HG02884 (cell line): ENCODE data around the gene AAMP.
A peak's percentile ranks its signal among the peaks of the same experiment; 100 is the strongest.

Experiments used
- ATAC-seq: cut with Tn5 transposase; IDR thresholded peaks from one replicate; pipeline ENCODE4 v1.9.1; 2021; ENCODE audit warnings: mild to moderate bottlenecking, moderate library complexity; ENCODE audit not compliant: unreplicated experiment

Gene AAMP

GRCh38 chr2:218294430-218295022 lies 24.6 kb upstream of the AAMP start:
- no peak for ATAC-seq

GRCh38 chr2:218293715-218294429 lies 23.9 kb upstream of the AAMP start:
- no peak for ATAC-seq

- peak; percentile 68 for ATAC-seq
These were observed 22.4 kb upstream of the AAMP start, which contains the start of gene TMBIM1 for GRCh38 chr2:218292048-218293014. TSS of gene TMBIM1 (minus strand) at chr2:218292503. CDS start at chr2:218282141, 10,362 bp downstream.

- no peak for ATAC-seq
These were observed 21.5 kb upstream of the AAMP start for GRCh38 chr2:218291318-218292047.

GRCh38 chr2:218290316-218291261 lies 20.7 kb upstream of the AAMP start:
- ATAC-seq, result no peak

- ATAC-seq, result no peak
These were observed 19.8 kb upstream of the AAMP start for GRCh38 chr2:218289639-218290315.

- peak; percentile 51 for ATAC-seq
These were observed 16.9 kb upstream of the AAMP start for GRCh38 chr2:218286570-218287459.

GRCh38 chr2:218285604-218286003 lies 15.7 kb upstream of the AAMP start:
- no peak for ATAC-seq

GRCh38 chr2:218284106-218284811 lies 14.3 kb upstream of the AAMP start:
- peak; percentile 56 for ATAC-seq

- no peak for ATAC-seq
These were observed 12.4 kb upstream of the AAMP start for GRCh38 chr2:218282173-218282991.

GRCh38 chr2:218281449-218281848 lies 11.5 kb upstream of the AAMP start:
- ATAC-seq, result no peak

- no peak for ATAC-seq
These were observed 10.4 kb upstream of the AAMP start for GRCh38 chr2:218280260-218280870.

GRCh38 chr2:218278531-218279360 lies 8.8 kb upstream of the AAMP start:
- ATAC-seq, result no peak

GRCh38 chr2:218277921-218278320 lies 8.0 kb upstream of the AAMP start:
- no peak for ATAC-seq
